ENCODE measurements around the gene NEURL4.

Gene NEURL4

GRCh38 chr17:7321466-7321865 is 7.7 kb downstream of the NEURL4 start:
- no peak for DNase-seq

DNA sequence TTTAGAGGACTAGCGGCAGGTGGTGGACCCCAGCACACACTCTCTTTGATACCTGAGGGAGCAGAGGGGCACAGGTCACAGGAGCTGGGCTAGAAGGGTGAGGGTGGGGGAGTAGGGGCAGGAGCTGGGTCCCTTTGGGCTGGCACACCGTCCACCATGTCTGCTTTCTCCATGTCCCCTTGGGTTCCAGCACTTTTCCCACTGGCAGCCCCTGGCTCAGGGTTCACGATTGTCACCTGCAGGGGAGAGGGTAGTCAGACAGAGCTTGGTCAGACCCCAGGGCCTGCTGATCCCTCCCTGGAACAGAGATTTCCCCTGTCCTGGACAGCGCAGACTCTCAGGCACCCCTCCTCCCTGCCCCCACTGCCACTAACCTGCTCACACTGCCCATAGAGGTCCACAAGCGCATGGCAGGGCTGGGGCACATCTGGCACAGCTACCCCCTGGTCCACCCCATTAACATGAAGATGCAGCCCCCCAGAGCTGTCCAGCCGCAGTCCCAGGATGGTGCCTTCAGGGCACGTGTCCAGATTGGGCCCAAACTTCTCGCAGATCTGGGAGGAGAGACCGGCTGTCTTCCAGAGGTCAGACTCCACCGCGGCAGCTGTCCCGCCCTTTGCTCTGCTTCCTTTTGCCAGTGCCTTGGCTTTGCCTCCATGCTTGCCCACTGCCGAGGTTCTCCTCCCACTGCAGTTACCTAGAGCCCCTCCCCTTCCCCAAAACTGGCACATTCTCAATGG is 10.8 kb downstream of the NEURL4 start:
- no peak for DNase-seq

GRCh38 chr17:7317161-7317803 is 11.9 kb downstream of the NEURL4 start:
- DNase-seq, result no peak

DNA sequence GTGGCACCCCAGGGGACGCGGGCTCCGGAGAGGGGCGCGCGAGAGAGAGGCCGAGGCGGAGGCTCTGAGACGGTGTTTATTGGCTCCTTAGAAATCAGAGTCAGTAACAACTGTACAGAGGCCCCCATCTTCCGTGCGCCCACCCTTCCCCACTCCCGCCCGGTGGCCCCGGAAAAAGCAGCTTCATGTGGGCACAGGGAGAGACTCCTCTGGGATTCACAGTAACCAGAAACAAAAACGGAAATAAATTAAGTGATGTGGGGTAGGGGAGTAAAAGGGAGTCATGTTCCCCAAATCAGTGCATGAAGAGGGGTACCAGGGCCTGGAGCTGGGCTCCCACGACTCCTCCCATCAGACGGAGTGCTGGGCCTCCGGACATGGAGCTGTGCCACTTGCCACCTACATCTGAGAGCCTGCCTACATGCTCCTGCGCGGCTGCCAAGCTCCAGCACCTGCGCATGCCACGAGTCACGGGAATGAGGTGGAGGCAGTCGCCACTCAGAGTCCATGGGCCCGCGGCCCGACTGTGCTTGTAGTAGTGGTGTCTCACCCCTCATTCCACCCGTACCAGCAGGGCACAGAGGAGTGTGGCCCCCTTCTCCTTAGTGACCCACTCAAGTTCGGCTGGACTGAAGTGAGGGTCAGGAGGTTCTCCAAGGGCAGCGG is 13.4 kb downstream of the NEURL4 start:
- DNase-seq, result no peak

GRCh38 chr17:7314719-7315569 is 14.2 kb downstream of the NEURL4 start, which contains the start of gene GPS2:
TSS of gene GPS2 (minus strand) at chr17:7315360. CDS start at chr17:7315052, 308 bp downstream.
- peak; percentile 94 for DNase-seq

DNA sequence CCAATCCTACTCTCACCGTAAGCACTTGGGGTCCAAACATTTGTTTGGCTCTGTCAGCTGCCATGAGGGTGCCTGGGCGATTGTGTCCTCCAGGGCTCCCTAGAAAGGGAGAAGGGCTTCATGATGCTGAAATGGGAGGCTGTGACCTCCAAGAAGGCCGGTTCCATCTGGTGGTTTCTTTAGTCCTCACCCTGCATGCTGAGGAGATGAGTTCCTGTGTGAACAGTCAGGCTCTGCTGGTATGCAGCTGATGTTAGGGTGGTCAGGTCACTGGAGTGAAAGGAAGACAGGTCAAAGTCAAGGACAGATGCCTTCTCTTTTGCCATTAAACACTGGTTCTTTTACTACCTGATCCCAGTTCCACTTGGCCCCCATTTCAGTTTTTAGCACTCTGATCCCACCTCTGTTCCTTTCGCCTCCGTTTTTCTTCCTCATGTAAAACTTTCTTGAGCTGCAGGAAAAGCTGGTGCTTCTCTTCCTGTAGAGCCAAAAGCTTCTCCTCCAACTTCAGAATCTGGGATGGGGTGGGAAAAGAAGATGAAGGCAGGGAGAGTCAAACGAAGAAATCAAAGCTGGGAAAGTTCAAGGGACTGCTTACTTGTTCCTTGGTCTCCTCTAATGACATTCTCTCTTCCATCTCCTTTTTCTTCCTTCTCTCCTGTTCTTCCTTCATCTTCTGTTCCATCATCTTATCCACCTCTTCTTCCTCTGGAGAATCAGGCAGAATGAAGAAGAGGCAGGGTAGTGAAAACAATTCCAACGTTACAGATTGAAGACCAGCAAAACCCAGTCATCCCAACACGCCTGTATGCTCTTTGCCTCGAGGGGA is 15.0 kb downstream of the NEURL4 start:
- no peak for DNase-seq

DNA sequence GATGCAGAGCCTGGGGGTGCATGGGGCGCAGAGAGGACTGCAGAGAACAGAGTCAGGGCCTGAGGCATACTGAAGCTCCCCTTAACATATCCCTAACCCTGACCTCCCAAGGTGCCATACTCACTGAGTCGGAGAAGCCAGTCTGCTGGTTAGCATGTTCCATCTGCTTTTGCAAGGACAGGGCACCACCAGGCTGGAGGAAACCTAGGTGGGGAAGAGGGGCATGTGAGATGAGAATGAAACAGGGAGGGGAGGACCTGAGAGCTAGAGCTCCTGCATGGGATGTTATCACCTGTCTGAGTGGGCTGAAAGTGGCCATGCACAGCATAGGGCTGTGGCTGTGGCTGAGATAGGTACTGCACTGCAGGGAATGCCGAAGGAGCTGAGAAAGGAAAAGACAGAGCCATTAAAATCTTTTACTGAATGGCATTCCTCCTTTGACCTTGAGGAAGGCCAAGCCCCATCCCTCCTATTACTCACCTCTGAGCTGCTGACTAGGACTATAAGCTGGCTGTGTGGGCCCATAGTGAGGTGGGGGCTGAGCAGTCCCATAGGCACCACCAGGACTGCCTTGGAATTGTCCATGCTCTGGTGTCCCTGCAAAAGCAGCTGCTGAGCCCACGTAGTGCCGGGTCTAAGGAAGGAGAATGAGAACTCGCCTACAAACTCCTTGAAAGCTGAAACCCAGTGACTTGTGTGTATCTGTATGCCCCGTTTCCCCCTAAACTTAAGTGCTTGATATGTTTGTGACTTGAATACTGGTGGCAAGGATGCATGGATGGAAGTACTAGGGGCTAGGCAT is 15.8 kb downstream of the NEURL4 start:
- DNase-seq, result peak; percentile 40

- no peak for DNase-seq
Measured at GRCh38 chr17:7312432-7313087, 16.6 kb downstream of the NEURL4 start.

GRCh38 chr17:7311110-7311705 is 17.9 kb downstream of the NEURL4 start:
- DNase-seq, result no peak

DNA sequence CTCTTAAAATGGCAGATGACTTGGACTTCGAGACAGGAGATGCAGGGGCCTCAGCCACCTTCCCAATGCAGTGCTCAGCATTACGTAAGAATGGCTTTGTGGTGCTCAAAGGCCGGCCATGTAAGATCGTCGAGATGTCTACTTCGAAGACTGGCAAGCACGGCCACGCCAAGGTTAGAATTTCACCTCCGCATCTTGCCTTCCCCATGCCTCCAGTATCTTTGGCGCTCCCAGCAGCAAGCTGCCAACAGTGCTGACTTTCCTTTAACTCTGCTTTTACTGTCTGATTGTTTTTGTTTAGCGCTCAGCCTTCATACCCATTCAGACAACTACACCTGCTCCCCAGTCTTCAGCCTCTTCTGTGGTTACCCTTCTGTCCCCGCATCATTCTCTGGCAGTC is 19.5 kb downstream of the NEURL4 start:
- DNase-seq, result no peak

GRCh38 chr17:7308625-7309433 is 20.3 kb downstream of the NEURL4 start:
- peak; percentile 97 for DNase-seq

DNA sequence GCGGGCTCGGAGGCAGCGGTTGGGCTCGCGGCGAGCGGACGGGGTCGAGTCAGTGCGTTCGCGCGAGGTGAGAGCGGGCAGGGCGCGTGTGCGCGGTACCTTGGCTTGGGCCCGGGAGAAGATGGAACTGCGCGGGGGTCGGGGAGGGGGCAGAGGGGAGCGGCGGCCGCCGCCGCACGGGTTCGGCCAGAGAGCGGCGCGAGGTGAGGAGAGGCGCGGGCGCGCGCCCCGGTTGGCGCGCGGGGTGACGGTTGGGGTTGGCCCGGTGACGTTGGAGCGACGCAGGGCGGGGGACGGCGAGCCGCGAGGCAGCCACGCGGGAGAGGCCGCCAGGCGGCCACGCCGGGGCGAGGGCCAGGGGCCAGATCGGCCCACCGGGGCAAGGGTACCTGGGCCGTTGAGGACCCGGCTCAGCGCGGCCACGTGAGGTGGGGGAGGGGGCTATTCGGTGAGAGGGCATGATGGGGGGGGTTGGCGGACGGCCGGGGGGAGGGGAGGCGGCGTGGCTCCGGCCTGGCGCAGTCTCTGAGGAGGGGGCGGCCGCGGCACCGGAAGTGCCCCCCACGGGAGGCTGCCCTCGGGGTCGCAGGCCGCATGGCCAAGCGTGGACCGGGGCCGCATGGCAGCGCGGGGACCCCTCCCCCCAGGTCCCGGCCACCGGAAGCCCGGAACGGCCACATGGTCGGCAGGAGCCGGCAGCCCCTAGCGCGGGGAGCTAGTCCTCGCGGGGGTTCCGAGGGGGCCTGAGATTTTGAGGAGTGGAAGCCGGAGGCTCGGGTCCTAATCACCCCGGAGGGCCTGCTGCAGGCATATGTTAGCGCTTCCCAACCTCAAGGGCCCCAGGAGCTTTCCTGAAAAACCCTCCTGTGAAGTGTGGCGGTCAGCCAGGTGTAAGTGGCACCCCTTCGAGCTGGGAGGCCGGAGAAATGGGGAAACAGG is 21.2 kb downstream of the NEURL4 start:
- DNase-seq, result no peak

GRCh38 chr17:7306911-7307685 is 22.0 kb downstream of the NEURL4 start, which contains the start of gene EIF5A:
TSS of gene EIF5A (plus strand) at chr17:7307628. CDS start at chr17:7309636, 2,008 bp downstream.
- peak; percentile 100 for DNase-seq

GRCh38 chr17:7304179-7304578 is 25.0 kb downstream of the NEURL4 start:
- DNase-seq, result no peak

DNA sequence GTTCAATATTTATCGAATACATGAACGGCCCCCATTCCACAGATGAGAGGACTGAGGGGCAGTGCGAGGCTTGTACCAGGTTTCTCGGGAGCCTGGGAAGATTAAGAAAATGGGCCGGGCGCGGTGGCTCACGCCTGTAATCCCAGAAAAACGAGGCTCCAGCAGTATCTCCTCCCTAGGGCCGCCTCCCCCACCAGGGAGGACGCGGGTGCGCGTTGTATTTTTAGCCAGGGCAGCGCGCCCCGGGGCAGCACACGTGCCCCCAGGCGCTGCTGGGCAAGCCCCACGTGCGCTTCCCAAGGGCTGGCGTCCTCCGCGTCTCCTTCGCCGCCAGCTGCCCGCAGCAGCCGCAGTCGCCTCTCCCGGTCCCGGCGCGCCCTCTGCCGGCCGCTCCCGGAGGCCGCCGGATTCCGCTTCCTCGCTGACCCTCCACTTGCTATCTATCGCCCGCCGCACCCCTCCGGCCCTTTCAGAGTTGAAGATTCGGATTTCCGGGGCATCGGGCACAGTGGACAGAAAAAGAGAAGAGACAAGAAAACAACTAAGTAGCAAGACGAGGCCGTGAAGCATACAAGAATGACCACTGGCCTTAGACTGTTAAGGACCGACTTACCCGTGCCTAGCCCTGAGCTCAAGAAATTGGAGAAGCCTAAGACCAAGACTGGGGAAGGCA is 32.8 kb downstream of the NEURL4 start:
- peak; percentile 71 for DNase-seq
